Small intestine (tissue), 7 donors: Measurements from ENCODE around the gene P2RX3. TPM values are rescaled to one million over a fixed set of nuclear protein-coding genes. Genes with fewer than 3 reads are reported as not detected.
"Not testable (repeated sequence)": the region's sequence is repeated elsewhere in the genome, so short reads cannot be mapped to it uniquely, and the experiment has no call there.

ENCODE experiments used
- DNase-seq, 2 donors: peaks; one replicate each; pipeline versions ENCODE4 v3.0.0 to v3.0.0-alpha.2; 2013
- FAIRE-seq: peaks from 2 replicates; lab custom pipeline; 2012; peaks lifted over from hg19 to GRCh38; lab: Jason Lieb, UNC
- H3K27ac ChIP-seq, 3 donors: one replicate each; pipeline ENCODE4 v1.5.1; 2013; ENCODE audit warnings: low read length in 2 of 3, mild to moderate bottlenecking in 2 of 3, control low read depth in 1 of 3, inconsistent platforms in 1 of 3, low read depth in 1 of 3, moderate library complexity in 1 of 3
- H3K27me3 ChIP-seq, 3 donors: one replicate each; pipeline ENCODE4 v1.6.1; 2013; ENCODE audit warnings: low read length in 3 of 3, inconsistent platforms in 1 of 3; ENCODE audit not compliant: control insufficient read depth in 3 of 3, insufficient read depth in 3 of 3
- H3K36me3 ChIP-seq, 3 donors: one replicate each; pipeline ENCODE4 v1.6.1; 2013; ENCODE audit warnings: low read length in 3 of 3, inconsistent platforms in 1 of 3, low read depth in 1 of 3, mild to moderate bottlenecking in 1 of 3, moderate library complexity in 1 of 3; ENCODE audit not compliant: control insufficient read depth in 3 of 3, insufficient read depth in 2 of 3
- H3K4me1 ChIP-seq, 3 donors: one replicate each; pipeline ENCODE4 v1.6.1; 2013; ENCODE audit warnings: low read length in 2 of 3, inconsistent platforms in 1 of 3, low read depth in 1 of 3, mild to moderate bottlenecking in 1 of 3, moderate library complexity in 1 of 3; ENCODE audit not compliant: control insufficient read depth in 3 of 3, insufficient read depth in 2 of 3
- H3K4me3 ChIP-seq, 3 donors: one replicate each; pipeline ENCODE4 v1.5.1; 2013; ENCODE audit warnings: low read length in 3 of 3, control low read depth in 1 of 3, inconsistent platforms in 1 of 3, low read depth in 1 of 3, mild to moderate bottlenecking in 1 of 3, moderate library complexity in 1 of 3
- H3K9me3 ChIP-seq, 2 donors: one replicate each; pipeline ENCODE4 v1.6.1; 2013; ENCODE audit warnings: low read depth in 1 of 2, low read length in 1 of 2; ENCODE audit not compliant: control insufficient read depth in 2 of 2, insufficient read depth in 1 of 2
- WGBS, 3 donors: extraction: QIAGEN DNeasy Blood & Tissue Kit; methylation state at CpG; one replicate each; pipeline ENCODE4 v1.1.7; 2013; 5-methylcytosine and 5-hydroxymethylcytosine counted together
- polyA plus RNA-seq, 4 donors: library from polyadenylated mRNA; stranded (reverse) in 3 of 4; unstranded in 1 of 4; fragments of 200-250 nt in 3 of 4; fragments of 120-200 nt in 1 of 4; gene quantifications; one replicate each; pipeline versions ENCODE4 v1.2.1 to v1.2.3, GENCODE V29; 2013
- donor health status: healthy with polysubstance abuse.
- donor health status: control.
- donor health status: control.
- donor health status: Bipolar disorder and iron deficiency.
- donor health status: healthy.

Gene P2RX3
- polyA plus RNA-seq, 4 donors, result 0.46 to 0.68 TPM; not detected in 2

DNA sequence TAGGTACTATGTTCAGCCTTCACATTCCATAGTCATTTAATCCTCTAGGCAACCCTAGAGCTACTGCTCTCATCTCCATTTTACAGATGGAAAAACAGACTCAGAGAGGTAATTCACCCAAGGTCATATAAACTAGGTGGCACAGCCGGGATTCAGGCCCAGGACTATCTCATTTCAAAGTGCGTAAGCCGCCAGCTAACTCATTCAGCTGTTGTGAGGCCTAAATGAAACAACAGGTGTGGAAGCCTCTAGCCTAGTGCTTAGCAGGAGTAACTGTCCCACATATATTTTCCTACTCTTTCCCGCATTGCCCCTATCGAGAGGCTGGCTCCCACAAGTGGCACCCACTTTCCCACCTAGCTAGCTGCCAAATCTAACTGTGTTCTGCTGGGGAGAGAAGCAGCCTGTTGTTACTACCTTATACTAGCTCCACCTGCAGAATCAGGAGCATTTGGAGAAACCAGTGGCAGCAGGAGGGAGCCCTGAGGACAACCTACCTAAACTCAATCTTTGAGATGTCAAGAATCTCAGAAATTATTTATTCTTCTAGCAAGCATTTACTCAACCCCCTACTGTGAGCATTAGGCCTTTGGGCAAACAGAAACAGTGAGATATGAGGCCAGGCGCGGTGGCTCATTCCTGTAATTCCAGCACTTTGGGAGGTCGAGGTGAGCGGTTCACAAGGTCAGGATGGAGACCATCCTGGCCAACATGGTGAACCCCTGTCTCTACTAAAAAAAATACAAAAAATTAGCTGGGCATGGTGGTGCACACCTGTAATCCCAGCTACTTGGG is 21.9 kb downstream of the P2RX3 start:
- FAIRE-seq, result no peak
- Histone ChIP-seq H3K4me1 (no peaks in the 10 kb centered on the region), H3K27me3 (no peaks in the 10 kb centered on the region), H3K9me3 (no peaks in the 10 kb centered on the region), H3K27ac (no peak overlapping the region), H3K36me3 (no peaks in the 10 kb centered on the region), H3K4me3 (no peak overlapping the region)
- 74 to 84% (median 78%) methylated on average over 9 of the region's 9 CpGs for WGBS, 3 donors
- DNase-seq, result no peak

- Histone ChIP-seq H3K27ac (no peak overlapping the region), H3K27me3 (no peaks in the 10 kb centered on the region), H3K4me3 (no peak overlapping the region), H3K36me3 (no peaks in the 10 kb centered on the region), H3K4me1 (no peaks in the 10 kb centered on the region), H3K9me3 (no peaks in the 10 kb centered on the region)
- FAIRE-seq (no peak), DNase-seq (no peak)
- WGBS, 3 donors, result 93 to 94% (median 93%) methylated on average over 8 of the region's 8 CpGs
These were observed 22.8 kb downstream of the P2RX3 start for GRCh38 chr11:57360991-57361390.

- H3K27ac ChIP-seq, H3K36me3 ChIP-seq, H3K9me3 ChIP-seq, H3K4me3 ChIP-seq, DNase-seq, H3K27me3 ChIP-seq, FAIRE-seq, H3K4me1 ChIP-seq: not testable (repeated sequence)
These were observed 23.3 kb downstream of the P2RX3 start for GRCh38 chr11:57361420-57361819.

DNA sequence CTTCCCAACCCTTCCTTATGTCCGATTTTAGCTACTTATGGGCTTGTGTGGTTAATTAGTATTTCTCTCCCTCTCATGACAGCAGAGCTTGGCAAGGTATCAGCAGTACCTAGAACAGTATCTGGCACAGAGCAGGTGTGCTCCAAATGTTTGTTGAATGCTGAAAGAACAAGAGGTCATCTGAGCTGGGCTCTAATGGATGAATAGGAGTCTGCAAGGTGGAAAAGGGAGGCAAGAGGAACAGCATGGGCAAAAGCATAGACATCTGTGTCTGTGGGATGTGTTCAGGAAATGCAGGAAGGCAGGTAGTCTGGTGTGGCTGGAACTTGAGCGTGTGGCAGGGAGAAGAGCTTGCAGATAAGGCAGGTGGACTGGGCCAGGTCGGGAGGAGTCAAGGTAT is 23.8 kb downstream of the P2RX3 start:
- H3K27ac ChIP-seq, result no peak overlapping the region
- no peak for FAIRE-seq
- 69 to 77% (median 76%) methylated on average over 3 of the region's 3 CpGs for WGBS, 3 donors

DNA sequence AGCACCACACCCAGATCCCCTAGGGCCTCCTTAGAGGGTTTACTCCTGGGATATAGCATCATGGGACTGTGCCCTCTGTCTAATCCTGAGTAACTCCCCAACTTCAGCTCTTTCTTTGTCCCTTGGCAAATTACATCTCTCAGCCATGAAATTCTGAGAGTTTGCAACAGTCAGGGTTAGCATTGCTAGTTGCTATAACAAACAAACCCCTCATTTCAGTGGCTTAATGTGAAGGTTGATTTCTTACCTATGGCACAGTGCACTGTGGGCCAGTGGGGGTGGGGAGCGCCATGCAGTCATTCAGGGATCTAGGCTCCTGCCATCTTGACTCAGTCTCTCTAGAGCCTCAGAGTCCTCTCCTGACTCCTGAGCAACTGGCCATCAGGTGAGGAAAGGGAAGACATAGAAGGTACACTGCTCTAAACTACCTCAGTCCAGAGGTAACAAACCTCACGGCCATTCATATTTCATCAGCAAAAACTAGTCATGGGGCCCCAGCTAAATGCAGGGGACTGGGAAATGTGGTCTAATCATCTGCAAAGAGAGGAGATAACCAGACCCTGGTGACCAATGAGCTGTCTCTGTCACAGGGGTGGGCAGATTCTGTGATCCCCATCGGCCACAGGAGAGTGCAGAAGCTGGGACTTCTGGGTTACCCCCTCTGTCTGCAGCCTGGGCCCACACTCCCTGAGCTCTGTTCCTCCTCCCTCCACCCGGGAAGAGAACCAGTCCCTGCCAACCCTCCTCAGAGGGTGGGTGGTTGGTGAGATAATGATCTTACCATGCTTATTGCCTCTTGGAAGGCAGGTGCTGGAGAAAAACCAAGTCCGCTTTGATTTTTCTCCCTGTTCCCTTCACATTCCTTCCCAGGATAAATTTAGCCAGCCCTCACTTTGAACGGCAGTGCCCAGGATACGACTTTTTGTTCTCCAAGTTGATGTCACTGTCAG is 25.3 kb downstream of the P2RX3 start:
- no peaks in the 10 kb centered on the region for H3K36me3 ChIP-seq
- no peaks in the 10 kb centered on the region for H3K4me1 ChIP-seq
- no peaks in the 10 kb centered on the region for H3K27me3 ChIP-seq
- FAIRE-seq (no peak), DNase-seq (no peak)
- H3K4me3 ChIP-seq, result no peak overlapping the region
- no peaks in the 10 kb centered on the region for H3K9me3 ChIP-seq
- 36 to 69% (median 60%) methylated on average over 7 of the region's 7 CpGs for WGBS, 3 donors
- H3K27ac ChIP-seq, result no peak overlapping the region

More for the DNA sequence above, 23.8 kb downstream of the P2RX3 start:
- Histone ChIP-seq H3K4me3 (no peak overlapping the region), H3K36me3 (no peaks in the 10 kb centered on the region), H3K4me1 (no peaks in the 10 kb centered on the region), H3K9me3 (no peaks in the 10 kb centered on the region), H3K27me3 (no peaks in the 10 kb centered on the region)
- no peak for DNase-seq

GRCh38 chr11:57364851-57365660 is 26.9 kb downstream of the P2RX3 start:
- H3K9me3 ChIP-seq, result no peaks in the 10 kb centered on the region
- peaks cover 0 to 2% (median 0%) of the 10 kb centered on the region in 3 donors for H3K27me3 ChIP-seq
- H3K4me1 ChIP-seq, result no peaks in the 10 kb centered on the region
- 65 to 73% (median 68%) methylated on average over 9 of the region's 9 CpGs for WGBS, 3 donors
- no peaks in the 10 kb centered on the region for H3K36me3 ChIP-seq
- H3K27ac ChIP-seq, result no peak overlapping the region
- no peak overlapping the region for H3K4me3 ChIP-seq
- DNase-seq (no peak), FAIRE-seq (no peak)

DNA sequence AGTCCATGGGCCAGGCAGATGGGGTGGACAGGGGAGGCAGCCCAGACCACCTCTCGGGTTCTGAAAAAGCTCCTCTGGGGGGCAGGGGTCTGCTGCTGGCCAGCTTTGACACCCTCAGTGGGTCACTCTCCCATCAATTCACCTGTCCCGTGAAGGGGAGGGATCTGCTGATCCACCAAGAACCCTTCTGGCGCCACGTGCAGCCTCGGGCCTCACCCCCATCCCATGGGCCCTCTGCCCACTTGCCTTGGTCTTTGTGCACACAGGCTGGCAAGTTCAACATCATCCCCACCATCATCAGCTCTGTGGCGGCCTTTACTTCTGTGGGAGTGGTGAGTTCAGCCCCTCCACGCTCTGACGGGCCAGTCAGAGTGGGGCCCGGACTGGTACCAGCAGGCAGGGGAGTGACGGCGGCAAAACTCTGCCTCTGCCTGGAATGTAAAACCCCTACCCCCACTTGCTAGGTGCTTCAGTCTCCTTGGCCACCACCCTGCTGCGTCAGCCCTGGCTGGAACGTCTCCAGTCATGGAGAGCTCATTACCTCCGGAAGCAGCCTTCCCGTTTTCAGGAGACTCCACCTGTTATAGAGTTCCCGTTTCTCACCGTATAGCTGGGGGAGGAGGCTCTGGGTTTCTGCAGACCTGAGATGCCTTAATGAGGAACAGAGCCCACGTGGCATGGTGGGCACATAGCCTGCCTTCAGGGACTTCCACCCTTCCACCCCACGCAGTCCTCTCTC is 30.1 kb downstream of the P2RX3 start:
- DNase-seq, result no peak
- WGBS, 3 donors, result 60 to 70% (median 64%) methylated on average over 19 of the region's 19 CpGs
- H3K27me3 ChIP-seq, result peaks cover 0 to 2% (median 0%) of the 10 kb centered on the region in 3 donors
- H3K4me3 ChIP-seq, result no peak overlapping the region
- FAIRE-seq, result no peak
- no peaks in the 10 kb centered on the region for H3K36me3 ChIP-seq
- H3K27ac ChIP-seq, result no peak overlapping the region
- H3K4me1 ChIP-seq, result no peaks in the 10 kb centered on the region
- H3K9me3 ChIP-seq, result no peaks in the 10 kb centered on the region
